Upper lobe of right lung (tissue), 1 donor: ENCODE measurements around the gene MAN1A1. TPM values are rescaled to one million over a fixed set of nuclear protein-coding genes. Genes with fewer than 3 reads are reported as not detected.

ENCODE experiments used
- ATAC-seq: fragments of 200-7000 bp; cut with Tn5 transposase; one replicate; pipeline ENCODE4 v1.9.1; 2020; ENCODE audit warnings: mild to moderate bottlenecking, moderate library complexity
- DNase-seq: peaks from one replicate; pipeline ENCODE4 v3.0.0-alpha.2; 2020
- H3K27ac ChIP-seq: fragments of 200-600 bp; one replicate; pipeline ENCODE4 v1.8.0; 2022
- H3K27me3 ChIP-seq: fragments of 200-600 bp; one replicate; pipeline ENCODE4 v1.8.0; 2022; ENCODE audit warnings: mild to moderate bottlenecking
- H3K36me3 ChIP-seq: fragments of 200-600 bp; one replicate; pipeline ENCODE4 v1.8.0; 2022
- H3K4me1 ChIP-seq: fragments of 200-600 bp; one replicate; pipeline ENCODE4 v1.8.0; 2022
- H3K4me3 ChIP-seq: fragments of 200-600 bp; one replicate; pipeline ENCODE4 v1.8.0; 2022; ENCODE audit warnings: mild to moderate bottlenecking
- H3K9me3 ChIP-seq: fragments of 200-600 bp; one replicate; pipeline ENCODE4 v1.8.0; 2022
- CTCF ChIP-seq: fragments of 200-600 bp; IDR thresholded peaks from one replicate; pipeline ENCODE4 v1.8.0; 2022; ENCODE audit warnings: antibody characterized with exemption
- intact Hi-C: fragments of 100-400 bp; cut with DNase I; formaldehyde crosslinking; loops from one replicate; pipeline ENCODE4 v1.11.0; 2022
- total RNA-seq: library from RNA; stranded (reverse); fragmentation: NEBNext Ultra II Directional; extraction: Animal tissue kit (Norgen Biotek cat#: 25700); gene quantifications from one replicate; pipeline ENCODE4 v1.2.1, GENCODE V29; 2021
- donor health status: DM: no; HTN: yes; CAD: no; lungs with severe emphysema.

The MAN1A1 gene
- total RNA-seq, 1 donor from 2014 or later, result 74.0 TPM

- no peak for TF ChIP-seq CTCF
- no peaks in the 10 kb centered on the region for H3K36me3 ChIP-seq
- ATAC-seq, result no peak
- no peaks in the 10 kb centered on the region for H3K4me1 ChIP-seq
- intact Hi-C loops, result no loop called here
- DNase-seq, result no peak
- H3K4me3 ChIP-seq, result no peak overlapping the region
- no peaks in the 10 kb centered on the region for H3K9me3 ChIP-seq
- H3K27me3 ChIP-seq, result no peaks in the 10 kb centered on the region
- H3K27ac ChIP-seq, result no peak overlapping the region
These were observed 139.0 kb downstream of the MAN1A1 start for GRCh38 chr6:119210596-119210995.

GRCh38 chr6:119209452-119210205 lies 139.9 kb downstream of the MAN1A1 start:
- Histone ChIP-seq H3K9me3 (no peaks in the 10 kb centered on the region), H3K36me3 (no peaks in the 10 kb centered on the region), H3K4me1 (no peaks in the 10 kb centered on the region), H3K4me3 (no peak overlapping the region), H3K27me3 (no peaks in the 10 kb centered on the region), H3K27ac (no peak overlapping the region)
- DNase-seq, result no peak
- no peak for TF ChIP-seq CTCF
- ATAC-seq, result no peak
- intact Hi-C loops, result no loop called here

- intact Hi-C loops, result no loop called here
- Histone ChIP-seq H3K27ac (no peak overlapping the region), H3K27me3 (no peaks in the 10 kb centered on the region), H3K4me3 (no peak overlapping the region), H3K9me3 (no peaks in the 10 kb centered on the region), H3K4me1 (no peaks in the 10 kb centered on the region), H3K36me3 (peaks cover 15% of the 10 kb centered on the region)
- no peak for ATAC-seq
- no peak for TF ChIP-seq CTCF
- no peak for DNase-seq
These were observed 141.4 kb downstream of the MAN1A1 start for GRCh38 chr6:119207971-119208725.

- no peak overlapping the region for H3K4me3 ChIP-seq
- intact Hi-C loops, result no loop called here
- ATAC-seq (no peak), DNase-seq (no peak)
- no peak overlapping the region for H3K27ac ChIP-seq
- H3K4me1 ChIP-seq, result no peaks in the 10 kb centered on the region
- H3K27me3 ChIP-seq, result no peaks in the 10 kb centered on the region
- no peak for TF ChIP-seq CTCF
- H3K9me3 ChIP-seq, result no peaks in the 10 kb centered on the region
- peaks cover 23% of the 10 kb centered on the region for H3K36me3 ChIP-seq
These were observed 142.2 kb downstream of the MAN1A1 start for GRCh38 chr6:119207327-119207726.

- no peak for DNase-seq
- intact Hi-C loops, result no loop called here
- no peak for TF ChIP-seq CTCF
- Histone ChIP-seq H3K9me3 (no peaks in the 10 kb centered on the region), H3K27ac (no peak overlapping the region), H3K4me3 (no peak overlapping the region), H3K36me3 (peaks cover 29% of the 10 kb centered on the region), H3K27me3 (no peaks in the 10 kb centered on the region), H3K4me1 (no peaks in the 10 kb centered on the region)
- peak; percentile 46 for ATAC-seq
These were observed 143.5 kb downstream of the MAN1A1 start for GRCh38 chr6:119205911-119206618.
